SK-N-MC (cell line): ENCODE measurements around the gene RFPL1.

ENCODE experiments used
- EZH2 ChIP-seq: fragments of 200-600 bp; sonication (generic); IDR thresholded peaks from one replicate; pipeline ENCODE4 v1.6.1; 2017; ENCODE audit warnings: antibody characterized with exemption
- POLR2AphosphoS5 ChIP-seq: IDR thresholded peaks from 2 replicates; pipeline ENCODE4 v1.6.1; 2012; ENCODE audit warnings: mild to moderate bottlenecking, low read depth, low read length, borderline replicate concordance

- TF ChIP-seq POLR2AphosphoS5 (no peak), EZH2 (no peak)
These were observed 4.5 kb upstream of the RFPL1 start for GRCh38 chr22:29433856-29434255.
